ENCODE data around the gene BANF1. TPM values are rescaled to one million over a fixed set of nuclear protein-coding genes. Genes with fewer than 3 reads are reported as not detected.

Gene BANF1
- total and polyA plus RNA-seq, 2 donors (not counting 3 experiments of a cell fraction or from before 2014, with no cell fraction given): 269 to 376 TPM

- no peak for TF ChIP-seq JUN (IDR thresholded peaks at IDR 0.05; ENCODE audit: borderline replicate concordance, insufficient read depth, insufficient read length, low read depth)
- TF ChIP-seq MAX (IDR thresholded peaks at IDR 0.05; ENCODE audit: insufficient read depth, insufficient read length): no peak
- no peak for TF ChIP-seq EZH2 (IDR thresholded peaks at IDR 0.05; ENCODE audit: borderline replicate concordance, low read depth, low read length, severe bottlenecking)
- no peak for TF ChIP-seq CTCF (IDR thresholded peaks at IDR 0.05; ENCODE audit: extremely low read depth in 1 of 2, insufficient read depth in 1 of 2, low read depth in 1 of 2, low read length in 2 of 2)
- no peak for TF ChIP-seq POLR2AphosphoS5 (IDR thresholded peaks at IDR 0.05; ENCODE audit: insufficient read depth, low read depth, low read length)
- no peak for TF ChIP-seq FOS (IDR thresholded peaks at IDR 0.05; ENCODE audit: borderline replicate concordance, insufficient read depth, low read length)
- no peak for TF ChIP-seq POLR2A (IDR thresholded peaks at IDR 0.05; ENCODE audit: low read depth, low read length)
- TF ChIP-seq MYC (IDR thresholded peaks at IDR 0.05; ENCODE audit: low read depth, low read length): no peak
- TF ChIP-seq GATA2 (IDR thresholded peaks at IDR 0.05; ENCODE audit: insufficient read depth, insufficient read length, low read depth, low read length): no peak
- Histone ChIP-seq H3K4me3 (replicated peaks in 1 of 3; ENCODE audit: insufficient read depth in 1 of 3, low read depth in 1 of 3, low read length in 3 of 3) (no peak overlapping the region), H3K27me3 (ENCODE audit: control insufficient read depth in 2 of 2, insufficient read depth in 2 of 2, low read length in 2 of 2) (peaks cover 2% of the 10 kb centered on the region in 2 experiments), H3K9ac (replicated peaks; ENCODE audit: extremely low read depth, insufficient read depth, low read length) (no peak overlapping the region), H2AFZ (ENCODE audit: low read depth, low read length) (peak overlapping the region; percentile 53), H4K20me1 (replicated peaks; ENCODE audit: control insufficient read depth, extremely low read depth, insufficient read depth, low read length) (no peaks in the 10 kb centered on the region), H3K9me1 (replicated peaks; ENCODE audit: control insufficient read depth, extremely low read depth, insufficient read depth, low read length) (no peaks in the 10 kb centered on the region), H3K4me2 (ENCODE audit: insufficient read depth, low read length) (no peak overlapping the region), H3K79me2 (ENCODE audit: control insufficient read depth, insufficient read depth, low read length) (no peaks in the 10 kb centered on the region), H3K27ac (ENCODE audit: insufficient read depth, low read depth, low read length) (no peak overlapping the region), H3K4me1 (ENCODE audit: control insufficient read depth, extremely low read depth, insufficient read depth, low read length) (peaks cover 20% of the 10 kb centered on the region), H3K36me3 (ENCODE audit: control insufficient read depth in 2 of 2, extremely low read depth in 1 of 2, insufficient read depth in 2 of 2, low read length in 2 of 2) (no peaks in the 10 kb centered on the region), H3K9me3 (replicated peaks; ENCODE audit: control insufficient read depth, insufficient read depth, low read length) (no peaks in the 10 kb centered on the region)
- DNase-seq (ENCODE audit: low read depth, low spot score) (no peak), FAIRE-seq (no peak)
- CTCF ChIA-PET: interaction anchor here (1.0 to 3.2 kb wide), 4 partner anchors 10 to 123 kb away, joined by 3 to 16 read pairs (median 6); partner anchors contain the start of gene FIBP
- dilution Hi-C loops (cut with MboI; ENCODE audit: extremely low pct_ligation_motif_present, low sequenced_read_pairs) (no loop called here), intact Hi-C loops (cut with micrococcal nuclease) (no loop called here)
- BruUV-seq (replicated peaks): no TSS peak
- POLR2A ChIA-PET: interaction anchor here (0.6 to 0.9 kb wide), 2 partner anchors 9 to 115 kb away, joined by 4 read pairs; no protein-coding TSS in a partner anchor
These were observed 9.0 kb downstream of the BANF1 start for GRCh38 chr11:66011239-66011784.

Data from endothelial cell of umbilical vein (primary cell).